ENCODE measurements around the gene RAPGEF4. TPM values are rescaled to one million over a fixed set of nuclear protein-coding genes. Genes with fewer than 3 reads are reported as not detected.

RAPGEF4 gene
- total and polyA plus RNA-seq, 2 of the 4 experiments (the other 2 are of a cell fraction): 1.7 to 3.2 TPM

- intact Hi-C loops (cut with micrococcal nuclease): loop anchor here (5.0 kb wide), 1 partner anchor 78 kb away; no protein-coding TSS in a partner anchor
- Histone ChIP-seq H3K36me3 (ENCODE audit: control insufficient read depth, insufficient read depth, low read length) (peaks cover 3% of the 10 kb centered on the region; the same call in 1 of the 2 replicates), H3K9ac (ENCODE audit: low read depth, low read length) (peak overlapping the region; percentile 64; the same call in 1 of the 2 replicates), H4K91ac (ENCODE audit: insufficient read depth, low read depth, low read length) (peak overlapping the region; percentile 97), H3K9me1 (ENCODE audit: insufficient read depth, low read length) (peaks cover 14% of the 10 kb centered on the region), H3K4ac (ENCODE audit: low read depth, low read length) (peak overlapping the region; percentile 100), H2BK15ac (ENCODE audit: low read depth, low read length) (peak overlapping the region; percentile 100), H2BK20ac (ENCODE audit: low read depth, low read length) (peak overlapping the region; percentile 99), H3K9me3 (ENCODE audit: control insufficient read depth, insufficient read depth, low read length) (no peaks in the 10 kb centered on the region), H4K8ac (ENCODE audit: low read depth in 2 of 2, low read length in 2 of 2) (peak overlapping the region; percentile 36 to 95), H3K27ac (ENCODE audit: insufficient read depth, low read length) (peak overlapping the region; percentile 97), H3K23ac (ENCODE audit: low read depth, low read length) (peak overlapping the region; percentile 97), H3K4me3 (ENCODE audit: insufficient read depth, low read depth, low read length) (no peak overlapping the region), H3K27me3 (ENCODE audit: control insufficient read depth, insufficient read depth, low read length) (no peaks in the 10 kb centered on the region), H2AK9ac (replicated peaks; ENCODE audit: low read depth, low read length, poor library complexity) (peak overlapping the region; percentile 61), H3K79me1 (ENCODE audit: low read depth in 1 of 2, low read length in 2 of 2) (peaks cover 21 to 48% of the 10 kb centered on the region in 2 experiments), H3K4me2 (ENCODE audit: low read depth, low read length) (peak overlapping the region; percentile 64), H3K56ac (ENCODE audit: extremely low read depth, insufficient read depth, low read length) (peak overlapping the region; percentile 57; the same call in 1 of the 2 replicates), H4K5ac (ENCODE audit: low read depth, low read length) (peak overlapping the region; percentile 99), H3K4me1 (ENCODE audit: control insufficient read depth, insufficient read depth, low read length) (peaks cover 17% of the 10 kb centered on the region), H2AFZ (replicated peaks; ENCODE audit: low read length, poor library complexity) (no peak overlapping the region), H3K18ac (ENCODE audit: low read depth, low read length) (peak overlapping the region; percentile 99), H3K14ac (replicated peaks; ENCODE audit: low read depth, low read length) (peak overlapping the region; percentile 98), H2BK120ac (ENCODE audit: low read depth, low read length) (peak overlapping the region; percentile 99), H2AK5ac (ENCODE audit: low read depth, low read length) (peak overlapping the region; percentile 99), H4K20me1 (ENCODE audit: insufficient read depth, low read length) (peaks cover 8% of the 10 kb centered on the region; the same call in 1 of the 2 replicates), H2BK5ac (ENCODE audit: low read depth, low read length, poor library complexity, severe bottlenecking) (peak overlapping the region; percentile 92)
- ATAC-seq (ENCODE audit: low read depth): peak; percentile 37
- DNase-seq: peak; percentile 70
- dilution Hi-C loops (cut with HindIII; ENCODE audit: low sequenced_read_pairs, unreplicated experiment): no loop called here
- POLR2A ChIA-PET (ENCODE audit: unreplicated experiment): no interaction called here
- in situ Hi-C loops (cut with MboI; ENCODE audit: low sequenced_read_pairs): no loop called here
- BruUV-seq (replicated peaks): no TSS peak
- WGBS, 2 experiments (ENCODE audit: extremely low coverage in 2 of 2, insufficient read length in 1 of 2): no CpG with 5 or more reads among the region's 3 CpGs
- TF ChIP-seq ELK1 (IDR thresholded peaks at IDR 0.05; ENCODE audit: borderline replicate concordance, low read depth, low read length): no peak
- TF ChIP-seq BHLHE40 (IDR thresholded peaks at IDR 0.05; ENCODE audit: low read depth, low read length): no peak
- no peak for TF ChIP-seq MAZ (IDR thresholded peaks at IDR 0.05; ENCODE audit: borderline replicate concordance, low read depth, low read length)
- TF ChIP-seq MAFK (IDR thresholded peaks at IDR 0.05; ENCODE audit: low read depth, low read length): no peak
- TF ChIP-seq USF2 (IDR thresholded peaks at IDR 0.05; ENCODE audit: low read depth, low read length): no peak
- no peak for TF ChIP-seq CHD1 (IDR thresholded peaks at IDR 0.05; ENCODE audit: low read depth, low read length)
- no peak for TF ChIP-seq RCOR1 (IDR thresholded peaks at IDR 0.05; ENCODE audit: insufficient replicate concordance, low read length)
- no peak for TF ChIP-seq MXI1 (IDR thresholded peaks at IDR 0.05; ENCODE audit: borderline replicate concordance, low read depth, low read length)
- TF ChIP-seq CEBPB (IDR thresholded peaks at IDR 0.05; ENCODE audit: low read depth, low read length): no peak
- TF ChIP-seq CTCF (conservative IDR thresholded peaks at IDR 0.05; ENCODE audit: low read depth, low read length): no peak
- CTCF ChIA-PET: interaction anchor here (0.6 to 1.3 kb wide), 4 partner anchors 51 to 576 kb away, joined by 3 to 7 read pairs (median 6); no protein-coding TSS in a partner anchor
These were observed 343.5 kb downstream of the RAPGEF4 start for GRCh38 chr2:173079141-173079540.

Data from IMR-90 (cell line).